Ishikawa (cell line): ENCODE data around the gene CCHCR1.

Experiments used
- CEBPB ChIP-seq: IDR thresholded peaks from 2 replicates; pipeline ENCODE4 v1.6.1; 2012
- CREB1 ChIP-seq: IDR thresholded peaks from 2 replicates; pipeline ENCODE4 v1.6.1; 2012; ENCODE audit warnings: low read depth
- EGR1 ChIP-seq: IDR thresholded peaks from 2 replicates; pipeline ENCODE4 v1.6.1; 2012
- EP300 ChIP-seq: IDR thresholded peaks from 2 replicates; pipeline ENCODE4 v1.6.1; 2012; ENCODE audit warnings: borderline replicate concordance
- FOXM1 ChIP-seq: IDR thresholded peaks from 2 replicates; pipeline ENCODE4 v1.6.1; 2012; ENCODE audit warnings: low read depth, borderline replicate concordance
- NFIC ChIP-seq: IDR thresholded peaks from 2 replicates; pipeline ENCODE4 v1.6.1; 2012
- RAD21 ChIP-seq: IDR thresholded peaks from 2 replicates; pipeline ENCODE4 v1.6.1; 2012; ENCODE audit warnings: low read depth
- TAF1 ChIP-seq: IDR thresholded peaks from 2 replicates; pipeline ENCODE4 v1.6.1; 2012; ENCODE audit warnings: low read depth, mild to moderate bottlenecking
- TCF12 ChIP-seq: IDR thresholded peaks from 2 replicates; pipeline ENCODE4 v1.6.1; 2012; ENCODE audit warnings: low read depth
- TEAD4 ChIP-seq: IDR thresholded peaks from 2 replicates; pipeline ENCODE4 v1.6.1; 2012
- YY1 ChIP-seq: IDR thresholded peaks from 2 replicates; pipeline ENCODE4 v1.6.1; 2012; ENCODE audit warnings: low read depth
- ZBTB7A ChIP-seq: IDR thresholded peaks from 2 replicates; pipeline ENCODE4 v1.6.1; 2012; ENCODE audit warnings: low read depth
- TF ChIP-seq, protein P1 (sequence below): IDR thresholded peaks from 2 replicates; pipeline ENCODE4 v1.6.1; 2012
- TF ChIP-seq, protein P2 (sequence below): IDR thresholded peaks from 2 replicates; pipeline ENCODE4 v1.6.1; 2012
- TF ChIP-seq, protein P3 (sequence below): IDR thresholded peaks from 2 replicates; pipeline ENCODE4 v1.6.1; 2012; ENCODE audit warnings: low read depth, mild to moderate bottlenecking

The CCHCR1 gene

DNA sequence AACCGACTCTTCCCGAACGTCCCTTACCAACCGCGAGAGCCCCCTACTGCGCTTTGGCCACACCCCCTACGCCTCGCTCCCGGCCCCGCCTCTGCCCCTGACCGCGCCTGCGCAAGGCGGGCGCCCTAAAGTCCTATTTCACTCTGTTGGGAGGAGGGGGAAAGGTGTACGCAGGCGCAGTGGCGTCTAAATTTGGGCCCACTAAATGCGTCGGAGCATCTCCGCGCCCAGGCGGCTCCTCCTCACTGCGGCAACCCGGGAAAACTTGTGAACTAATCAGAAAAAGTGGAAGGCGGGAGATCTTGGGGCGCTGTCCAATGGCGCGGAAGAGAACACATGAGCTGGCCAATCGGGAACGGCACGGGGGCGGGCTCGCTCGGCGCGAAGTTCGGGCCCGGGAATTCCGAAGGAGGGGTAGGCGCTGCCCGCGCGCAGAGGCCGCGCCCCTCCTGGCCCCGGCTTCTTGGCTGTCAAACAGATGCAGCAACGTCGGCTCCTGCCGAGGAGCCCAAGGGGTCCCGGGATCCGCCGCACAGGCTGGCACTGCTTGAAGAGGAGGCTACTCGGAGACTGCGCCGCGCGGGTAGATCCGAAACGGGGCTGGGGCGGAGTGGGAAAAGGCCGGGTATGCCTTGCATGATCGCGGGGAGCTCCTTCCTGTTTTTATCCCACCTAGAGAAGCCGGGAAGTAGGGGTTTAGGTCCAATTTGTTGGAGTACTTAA, 699 bp upstream of the CCHCR1 start, which contains the start of gene TCF19:
Gene TCF19 (plus strand): TSS at position 450 of the 723 bp plus-strand sequence. CDS start 881 bp downstream, outside the sequence.
- TF ChIP-seq, protein P1, sequence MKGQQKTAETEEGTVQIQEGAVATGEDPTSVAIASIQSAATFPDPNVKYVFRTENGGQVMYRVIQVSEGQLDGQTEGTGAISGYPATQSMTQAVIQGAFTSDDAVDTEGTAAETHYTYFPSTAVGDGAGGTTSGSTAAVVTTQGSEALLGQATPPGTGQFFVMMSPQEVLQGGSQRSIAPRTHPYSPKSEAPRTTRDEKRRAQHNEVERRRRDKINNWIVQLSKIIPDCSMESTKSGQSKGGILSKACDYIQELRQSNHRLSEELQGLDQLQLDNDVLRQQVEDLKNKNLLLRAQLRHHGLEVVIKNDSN = no peak
- TF ChIP-seq ZBTB7A (peak; percentile 23; the same call in 1 of the 2 replicates), TAF1 (peak; percentile 67), YY1 (no peak), EGR1 (peak; percentile 75; the same call in 1 of the 2 replicates), CEBPB (no peak), CREB1 (0 out of 2 replicates have a peak, but pooled peaks have one; percentile 23), RAD21 (no peak), TEAD4 (peak; percentile 77), FOXM1 (peak; percentile 39; the same call in 1 of the 2 replicates), TCF12 (no peak; the same call in 1 of the 2 replicates), NFIC (no peak), EP300 (no peak)
- TF ChIP-seq, protein P2, sequence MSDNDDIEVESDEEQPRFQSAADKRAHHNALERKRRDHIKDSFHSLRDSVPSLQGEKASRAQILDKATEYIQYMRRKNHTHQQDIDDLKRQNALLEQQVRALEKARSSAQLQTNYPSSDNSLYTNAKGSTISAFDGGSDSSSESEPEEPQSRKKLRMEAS = peak; percentile 52
- TF ChIP-seq, protein P3, sequence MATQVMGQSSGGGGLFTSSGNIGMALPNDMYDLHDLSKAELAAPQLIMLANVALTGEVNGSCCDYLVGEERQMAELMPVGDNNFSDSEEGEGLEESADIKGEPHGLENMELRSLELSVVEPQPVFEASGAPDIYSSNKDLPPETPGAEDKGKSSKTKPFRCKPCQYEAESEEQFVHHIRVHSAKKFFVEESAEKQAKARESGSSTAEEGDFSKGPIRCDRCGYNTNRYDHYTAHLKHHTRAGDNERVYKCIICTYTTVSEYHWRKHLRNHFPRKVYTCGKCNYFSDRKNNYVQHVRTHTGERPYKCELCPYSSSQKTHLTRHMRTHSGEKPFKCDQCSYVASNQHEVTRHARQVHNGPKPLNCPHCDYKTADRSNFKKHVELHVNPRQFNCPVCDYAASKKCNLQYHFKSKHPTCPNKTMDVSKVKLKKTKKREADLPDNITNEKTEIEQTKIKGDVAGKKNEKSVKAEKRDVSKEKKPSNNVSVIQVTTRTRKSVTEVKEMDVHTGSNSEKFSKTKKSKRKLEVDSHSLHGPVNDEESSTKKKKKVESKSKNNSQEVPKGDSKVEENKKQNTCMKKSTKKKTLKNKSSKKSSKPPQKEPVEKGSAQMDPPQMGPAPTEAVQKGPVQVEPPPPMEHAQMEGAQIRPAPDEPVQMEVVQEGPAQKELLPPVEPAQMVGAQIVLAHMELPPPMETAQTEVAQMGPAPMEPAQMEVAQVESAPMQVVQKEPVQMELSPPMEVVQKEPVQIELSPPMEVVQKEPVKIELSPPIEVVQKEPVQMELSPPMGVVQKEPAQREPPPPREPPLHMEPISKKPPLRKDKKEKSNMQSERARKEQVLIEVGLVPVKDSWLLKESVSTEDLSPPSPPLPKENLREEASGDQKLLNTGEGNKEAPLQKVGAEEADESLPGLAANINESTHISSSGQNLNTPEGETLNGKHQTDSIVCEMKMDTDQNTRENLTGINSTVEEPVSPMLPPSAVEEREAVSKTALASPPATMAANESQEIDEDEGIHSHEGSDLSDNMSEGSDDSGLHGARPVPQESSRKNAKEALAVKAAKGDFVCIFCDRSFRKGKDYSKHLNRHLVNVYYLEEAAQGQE = no peak

DNA sequence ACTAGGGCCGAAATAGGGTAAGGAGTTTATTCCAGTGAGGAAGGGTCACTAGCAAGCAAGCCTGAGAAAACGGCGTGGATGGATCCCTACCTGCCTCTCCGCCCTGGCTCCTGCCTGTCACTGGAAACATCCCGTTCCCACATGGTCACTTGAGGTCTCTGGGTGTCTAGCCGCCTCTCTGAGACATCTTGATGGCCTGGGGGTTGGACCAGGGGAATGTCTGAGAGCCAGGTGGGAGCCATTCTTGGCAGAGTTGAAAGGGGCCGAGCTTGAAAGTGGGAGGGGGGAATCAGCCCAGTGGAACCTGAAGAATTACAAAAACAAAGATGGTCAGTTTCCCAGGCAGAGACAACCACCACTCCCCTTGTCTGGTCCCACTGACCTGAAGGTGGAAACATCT, 961 bp downstream of the CCHCR1 start:
- TF ChIP-seq CEBPB (no peak), EP300 (no peak), TAF1 (no peak), FOXM1 (no peak), CREB1 (no peak), YY1 (no peak), NFIC (no peak), EGR1 (no peak), TEAD4 (no peak), TCF12 (no peak), ZBTB7A (no peak), RAD21 (no peak)
- TF ChIP-seq, protein P3 = no peak
- TF ChIP-seq, protein P1 = no peak
- TF ChIP-seq, protein P2 = no peak

DNA sequence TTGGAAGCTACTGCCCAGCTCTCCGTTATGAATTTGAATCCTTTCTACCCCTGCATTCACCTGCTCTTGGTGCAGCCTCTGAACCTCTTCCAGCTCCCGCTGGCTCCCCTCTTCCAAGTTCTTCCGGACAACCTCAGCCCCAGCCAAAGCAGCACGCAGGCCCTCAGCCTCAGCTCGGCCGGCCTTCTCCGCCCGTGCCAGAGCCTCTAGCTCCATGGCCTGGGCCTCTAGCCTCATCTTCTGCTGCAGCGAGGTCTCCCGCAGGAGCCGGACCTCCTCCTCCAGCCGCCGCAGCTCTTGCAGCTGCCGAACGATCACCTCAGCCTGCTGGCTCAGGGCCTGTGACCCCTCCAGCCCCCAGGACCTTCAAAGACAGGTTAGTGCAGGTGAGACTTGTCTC, 3.2 kb downstream of the CCHCR1 start:
- TF ChIP-seq CREB1 = no peak
- TF ChIP-seq, protein P3 = no peak
- no peak for TF ChIP-seq TCF12
- TF ChIP-seq ZBTB7A = no peak
- no peak for TF ChIP-seq NFIC
- TF ChIP-seq RAD21 = no peak
- no peak for TF ChIP-seq CEBPB

DNA sequence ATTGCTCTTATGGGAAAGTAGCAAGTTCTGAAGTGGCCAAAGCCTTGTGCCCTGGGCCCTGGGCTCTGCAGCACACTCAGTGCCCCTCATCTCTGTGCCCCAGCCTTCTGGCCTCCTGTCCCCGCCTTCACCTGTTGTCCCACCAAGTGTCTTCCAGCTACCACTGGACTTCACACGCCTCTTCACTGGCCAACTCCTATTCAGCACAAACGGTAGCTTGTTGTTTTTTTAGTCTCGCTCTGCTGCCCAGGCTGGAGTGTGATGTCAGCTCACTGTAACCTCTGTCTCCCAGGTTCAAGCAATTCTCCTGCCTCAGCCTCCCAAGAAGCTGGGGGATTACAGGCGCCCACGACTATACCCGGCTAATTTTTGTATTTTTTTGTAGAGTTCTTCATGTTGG, 4.8 kb downstream of the CCHCR1 start:
- TF ChIP-seq, protein P3 = no peak
- TF ChIP-seq ZBTB7A (no peak), TCF12 (no peak), TEAD4 (no peak)
